Kidney epithelial cell (primary cell): Measurements from ENCODE around the gene KCNIP1. TPM values are rescaled to one million over a fixed set of nuclear protein-coding genes. Genes with fewer than 3 reads are reported as not detected.

Source experiments
- DNase-seq: peaks from one replicate; pipeline ENCODE4 v3.0.0-alpha.2; 2010; ENCODE audit warnings: low read depth
- H3K27me3 ChIP-seq: 2 replicates; pipeline ENCODE4 v1.6.0; 2011; ENCODE audit warnings: low read length; ENCODE audit not compliant: control insufficient read depth, insufficient read depth
- H3K36me3 ChIP-seq: 2 replicates; pipeline ENCODE4 v1.5.1; 2011; ENCODE audit warnings: low read length; ENCODE audit not compliant: control insufficient read depth, insufficient read depth
- H3K4me3 ChIP-seq: 2 replicates; pipeline ENCODE4 v1.5.1; 2011; ENCODE audit warnings: low read depth, mild to moderate bottlenecking, control low read depth, low read length
- CTCF ChIP-seq: IDR thresholded peaks from 2 replicates; pipeline ENCODE4 v1.5.1; 2011; ENCODE audit warnings: mild to moderate bottlenecking, moderate library complexity, low read length, control low read depth, inconsistent platforms; ENCODE audit not compliant: insufficient read depth, poor library complexity, severe bottlenecking
- total RNA-seq: library from RNA; depleted of rRNA; stranded (reverse); fragments of >200 nt; gene quantifications from 2 replicates; pipeline ENCODE4 v1.2.3, GENCODE V29; 2015

Gene KCNIP1
- total RNA-seq, 1 donor from 2014 or later = 3.4 TPM

GRCh38 chr5:170651604-170652277, 147.9 kb downstream of the KCNIP1 start:
- no peak for DNase-seq
- no peak for TF ChIP-seq CTCF

GRCh38 chr5:170655476-170655875, 151.7 kb downstream of the KCNIP1 start:
- no peak for TF ChIP-seq CTCF

More at GRCh38 chr5:170651604-170652277, 147.9 kb downstream of the KCNIP1 start:
- H3K4me3 ChIP-seq = no peak overlapping the region
- H3K27me3 ChIP-seq = no peaks in the 10 kb centered on the region
- H3K36me3 ChIP-seq = no peaks in the 10 kb centered on the region

GRCh38 chr5:170655920-170656319, 152.1 kb downstream of the KCNIP1 start:
- H3K36me3 ChIP-seq = no peaks in the 10 kb centered on the region
- H3K4me3 ChIP-seq = no peak overlapping the region
- no peaks in the 10 kb centered on the region for H3K27me3 ChIP-seq
- TF ChIP-seq CTCF = no peak
- DNase-seq = no peak

More at GRCh38 chr5:170655476-170655875, 151.7 kb downstream of the KCNIP1 start:
- Histone ChIP-seq H3K4me3 (no peak overlapping the region), H3K36me3 (no peaks in the 10 kb centered on the region), H3K27me3 (no peaks in the 10 kb centered on the region)
- no peak for DNase-seq

GRCh38 chr5:170656346-170656745, 152.5 kb downstream of the KCNIP1 start:
- no peak for TF ChIP-seq CTCF
- Histone ChIP-seq H3K36me3 (no peaks in the 10 kb centered on the region), H3K4me3 (no peak overlapping the region), H3K27me3 (no peaks in the 10 kb centered on the region)
- DNase-seq = no peak

- TF ChIP-seq CTCF = no peak
- Histone ChIP-seq H3K27me3 (no peaks in the 10 kb centered on the region), H3K4me3 (no peak overlapping the region), H3K36me3 (no peaks in the 10 kb centered on the region)
- DNase-seq = no peak
Observed at GRCh38 chr5:170660531-170660930, 156.7 kb downstream of the KCNIP1 start.

- Histone ChIP-seq H3K4me3 (no peak overlapping the region), H3K27me3 (no peaks in the 10 kb centered on the region), H3K36me3 (no peaks in the 10 kb centered on the region)
- no peak for DNase-seq
- no peak for TF ChIP-seq CTCF
Observed at GRCh38 chr5:170662966-170663365, 159.1 kb downstream of the KCNIP1 start.
